ENCODE results near the gene RRN3. TPM values are rescaled to one million over a fixed set of nuclear protein-coding genes. Genes with fewer than 3 reads are reported as not detected.
A peak's percentile ranks its signal among the peaks of the same experiment; 100 is the strongest.
"Not testable (repeated sequence)": the region's sequence is repeated elsewhere in the genome, so short reads cannot be mapped to it uniquely, and the experiment has no call there.

Gene RRN3
- polyA plus RNA-seq, 1 donor (not counting 4 experiments of a cell fraction or from before 2014, with no cell fraction given): 60.3 TPM

DNA sequence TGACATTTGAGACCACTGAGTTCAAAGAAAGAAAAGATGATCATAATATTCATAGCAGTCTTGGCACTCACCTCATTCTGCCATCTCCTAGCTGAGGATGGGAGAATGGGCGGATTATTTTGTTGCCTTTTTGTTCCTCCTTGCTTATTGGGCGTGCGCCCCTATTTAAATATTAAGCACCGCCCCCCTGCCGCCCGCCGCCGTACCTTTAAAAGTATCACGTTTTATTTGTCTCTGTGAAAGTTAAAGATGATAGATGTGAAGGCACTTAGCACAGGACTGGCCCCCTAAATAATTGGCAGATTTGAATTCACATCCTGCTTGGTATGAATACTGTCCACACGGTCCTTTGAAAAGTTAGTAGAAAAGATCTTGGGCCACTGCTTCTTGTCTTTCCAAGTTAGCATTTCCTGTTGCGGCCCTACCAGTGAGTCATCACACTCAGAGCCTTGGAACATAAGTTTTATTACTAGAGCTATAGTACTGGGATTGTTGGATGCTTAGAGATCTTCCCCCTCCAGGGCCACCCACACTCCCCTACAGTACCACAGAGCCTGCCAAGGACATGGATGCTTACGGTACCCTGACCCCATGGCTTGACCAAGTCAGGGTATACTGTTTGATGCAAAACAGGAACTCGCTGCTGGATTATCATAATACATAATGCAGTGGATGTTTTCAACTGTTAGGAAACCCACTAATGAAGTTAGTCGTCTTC, 68.7 kb downstream of the RRN3 start:
- H3K27ac ChIP-seq (ENCODE audit: control insufficient read depth, insufficient read depth, low read length); dilution Hi-C loops (cut with MboI; ENCODE audit: extremely low pct_ligation_motif_present, low sequenced_read_pairs); H3K4me3 ChIP-seq (ENCODE audit: control insufficient read depth in 2 of 3, extremely low read depth in 1 of 3, insufficient read depth in 2 of 3, low read depth in 1 of 3, low read length in 3 of 3); DNase-seq (ENCODE audit: low read depth, low spot score); H3K27me3 ChIP-seq (ENCODE audit: control insufficient read depth, extremely low read depth, insufficient read depth, low read length); H3K79me2 ChIP-seq (ENCODE audit: control insufficient read depth, insufficient read depth, low read length); H3K4me2 ChIP-seq (ENCODE audit: control insufficient read depth, extremely low read depth, insufficient read depth, low read depth, low read length); H3K9me3 ChIP-seq (ENCODE audit: control insufficient read depth, low read depth, low read length); H4K20me1 ChIP-seq (ENCODE audit: control insufficient read depth, extremely low read depth, insufficient read depth, low read length); H2AFZ ChIP-seq (ENCODE audit: control insufficient read depth, low read length); H3K9me1 ChIP-seq (ENCODE audit: control insufficient read depth, extremely low read depth, insufficient read depth, low read length); H3K9ac ChIP-seq (ENCODE audit: control insufficient read depth, extremely low read depth, insufficient read depth, low read length): not testable (repeated sequence)
- FAIRE-seq: peak; percentile 75
- Histone ChIP-seq H3K4me1 (ENCODE audit: control insufficient read depth, extremely low read depth, insufficient read depth, low read length) (peaks cover 11% of the 10 kb centered on the region), H3K36me3 (ENCODE audit: control insufficient read depth in 2 of 2, extremely low read depth in 1 of 2, insufficient read depth in 2 of 2, low read length in 2 of 2) (peaks cover 13 to 17% of the 10 kb centered on the region in 2 experiments)

- Histone ChIP-seq H3K36me3 (ENCODE audit: control insufficient read depth in 2 of 2, extremely low read depth in 1 of 2, insufficient read depth in 2 of 2, low read length in 2 of 2) (peaks cover 13 to 17% of the 10 kb centered on the region in 2 experiments), H3K4me1 (ENCODE audit: control insufficient read depth, extremely low read depth, insufficient read depth, low read length) (peaks cover 11% of the 10 kb centered on the region)
- H3K9me3 ChIP-seq (ENCODE audit: control insufficient read depth, low read depth, low read length); H3K4me3 ChIP-seq (ENCODE audit: control insufficient read depth in 2 of 3, extremely low read depth in 1 of 3, insufficient read depth in 2 of 3, low read depth in 1 of 3, low read length in 3 of 3); H3K9me1 ChIP-seq (ENCODE audit: control insufficient read depth, extremely low read depth, insufficient read depth, low read length); H3K27me3 ChIP-seq (ENCODE audit: control insufficient read depth, extremely low read depth, insufficient read depth, low read length); FAIRE-seq; H3K9ac ChIP-seq (ENCODE audit: control insufficient read depth, extremely low read depth, insufficient read depth, low read length); H4K20me1 ChIP-seq (ENCODE audit: control insufficient read depth, extremely low read depth, insufficient read depth, low read length); H3K4me2 ChIP-seq (ENCODE audit: control insufficient read depth, extremely low read depth, insufficient read depth, low read depth, low read length); DNase-seq (ENCODE audit: low read depth, low spot score); H3K27ac ChIP-seq (ENCODE audit: control insufficient read depth, insufficient read depth, low read length); H3K79me2 ChIP-seq (ENCODE audit: control insufficient read depth, insufficient read depth, low read length); dilution Hi-C loops (cut with MboI; ENCODE audit: extremely low pct_ligation_motif_present, low sequenced_read_pairs); H2AFZ ChIP-seq (ENCODE audit: control insufficient read depth, low read length): not testable (repeated sequence)
Measured at GRCh38 chr16:15024858-15025199, 69.2 kb downstream of the RRN3 start.

DNA sequence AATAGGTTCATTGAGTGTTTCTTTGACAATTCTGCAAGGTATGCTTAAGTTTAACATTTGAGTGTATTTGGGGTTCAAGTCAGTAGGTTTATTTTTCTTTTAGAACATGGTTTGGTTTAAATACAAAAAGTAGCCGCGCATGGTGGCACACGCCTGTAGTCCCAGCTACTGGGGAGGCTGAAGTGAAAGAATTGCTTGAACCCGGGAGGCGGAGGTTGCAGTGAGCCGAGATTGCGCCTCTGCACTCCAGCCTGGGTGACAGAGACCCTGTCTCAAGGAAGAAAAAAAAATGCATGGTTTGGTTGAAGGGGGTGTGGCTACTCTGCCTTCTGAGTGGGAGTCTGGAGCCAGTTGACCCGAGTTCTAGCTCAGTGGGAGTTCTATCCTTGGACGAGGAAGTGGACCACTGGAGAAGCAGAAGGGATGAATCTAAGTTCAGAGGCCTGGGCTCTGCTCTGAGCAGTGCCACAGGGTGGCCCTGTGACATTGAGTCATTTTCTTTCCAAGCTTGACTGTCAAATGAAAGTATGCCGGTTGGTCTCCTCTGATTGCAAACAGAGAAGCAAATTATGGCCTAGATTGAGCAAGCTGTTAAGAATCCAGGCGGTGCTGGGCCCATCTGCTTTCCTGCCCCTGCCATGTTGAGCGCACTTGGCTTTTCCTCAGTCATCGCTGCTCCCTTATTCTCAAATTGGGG, 70.5 kb downstream of the RRN3 start:
- H2AFZ ChIP-seq (ENCODE audit: control insufficient read depth, low read length); H3K9ac ChIP-seq (ENCODE audit: control insufficient read depth, extremely low read depth, insufficient read depth, low read length); dilution Hi-C loops (cut with MboI; ENCODE audit: extremely low pct_ligation_motif_present, low sequenced_read_pairs); DNase-seq (ENCODE audit: low read depth, low spot score); FAIRE-seq; H3K27ac ChIP-seq (ENCODE audit: control insufficient read depth, insufficient read depth, low read length); H3K79me2 ChIP-seq (ENCODE audit: control insufficient read depth, insufficient read depth, low read length); H3K4me2 ChIP-seq (ENCODE audit: control insufficient read depth, extremely low read depth, insufficient read depth, low read depth, low read length); H3K4me3 ChIP-seq (ENCODE audit: control insufficient read depth in 2 of 3, extremely low read depth in 1 of 3, insufficient read depth in 2 of 3, low read depth in 1 of 3, low read length in 3 of 3); H3K9me1 ChIP-seq (ENCODE audit: control insufficient read depth, extremely low read depth, insufficient read depth, low read length); H3K9me3 ChIP-seq (ENCODE audit: control insufficient read depth, low read depth, low read length); H3K27me3 ChIP-seq (ENCODE audit: control insufficient read depth, extremely low read depth, insufficient read depth, low read length); H3K4me1 ChIP-seq (ENCODE audit: control insufficient read depth, extremely low read depth, insufficient read depth, low read length); H4K20me1 ChIP-seq (ENCODE audit: control insufficient read depth, extremely low read depth, insufficient read depth, low read length): not testable (repeated sequence)
- peaks cover 13 to 25% of the 10 kb centered on the region in 2 experiments for H3K36me3 ChIP-seq (ENCODE audit: control insufficient read depth in 2 of 2, extremely low read depth in 1 of 2, insufficient read depth in 2 of 2, low read length in 2 of 2)

Data from keratinocyte (primary cell).